Measurements from ENCODE around the gene TMEM156. TPM values are rescaled to one million over a fixed set of nuclear protein-coding genes. Genes with fewer than 3 reads are reported as not detected.
A peak's percentile ranks its signal among the peaks of the same experiment; 100 is the strongest.
"Not testable (repeated sequence)": the region's sequence is repeated elsewhere in the genome, so short reads cannot be mapped to it uniquely, and the experiment has no call there.

Gene TMEM156
- total RNA-seq, 6 donors from 2014 or later: 0.30 to 1.8 (median 1.0) TPM; not detected in 1

DNA sequence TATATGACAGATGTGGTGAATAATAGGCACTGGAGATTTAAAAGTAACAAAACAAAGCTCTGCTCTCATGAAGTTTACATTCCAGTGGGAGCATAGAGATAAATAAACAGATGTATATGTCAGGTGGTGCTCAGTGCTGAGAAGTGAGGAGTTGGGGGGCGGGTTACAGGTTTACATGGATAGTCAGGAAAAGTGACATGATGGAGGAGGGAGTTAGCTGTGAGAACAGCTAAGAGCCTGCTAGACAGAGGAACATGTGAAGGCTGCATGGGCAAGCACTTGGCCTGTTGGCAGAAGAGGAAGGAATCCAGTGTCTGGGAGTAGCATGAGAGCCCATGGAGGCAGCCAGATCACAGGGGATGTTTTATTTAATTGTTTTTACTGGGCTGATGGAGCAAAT, 10.2 kb upstream of the TMEM156 start:
- WGBS, 2 donors: 83 to 92% methylated on average over 1 of the region's 1 CpG
- TF ChIP-seq, protein P1, sequence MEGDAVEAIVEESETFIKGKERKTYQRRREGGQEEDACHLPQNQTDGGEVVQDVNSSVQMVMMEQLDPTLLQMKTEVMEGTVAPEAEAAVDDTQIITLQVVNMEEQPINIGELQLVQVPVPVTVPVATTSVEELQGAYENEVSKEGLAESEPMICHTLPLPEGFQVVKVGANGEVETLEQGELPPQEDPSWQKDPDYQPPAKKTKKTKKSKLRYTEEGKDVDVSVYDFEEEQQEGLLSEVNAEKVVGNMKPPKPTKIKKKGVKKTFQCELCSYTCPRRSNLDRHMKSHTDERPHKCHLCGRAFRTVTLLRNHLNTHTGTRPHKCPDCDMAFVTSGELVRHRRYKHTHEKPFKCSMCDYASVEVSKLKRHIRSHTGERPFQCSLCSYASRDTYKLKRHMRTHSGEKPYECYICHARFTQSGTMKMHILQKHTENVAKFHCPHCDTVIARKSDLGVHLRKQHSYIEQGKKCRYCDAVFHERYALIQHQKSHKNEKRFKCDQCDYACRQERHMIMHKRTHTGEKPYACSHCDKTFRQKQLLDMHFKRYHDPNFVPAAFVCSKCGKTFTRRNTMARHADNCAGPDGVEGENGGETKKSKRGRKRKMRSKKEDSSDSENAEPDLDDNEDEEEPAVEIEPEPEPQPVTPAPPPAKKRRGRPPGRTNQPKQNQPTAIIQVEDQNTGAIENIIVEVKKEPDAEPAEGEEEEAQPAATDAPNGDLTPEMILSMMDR (IDR thresholded peaks at IDR 0.05): no peak
- TF ChIP-seq EP300 (IDR thresholded peaks at IDR 0.05) (no peak), POLR2AphosphoS5 (IDR thresholded peaks at IDR 0.05) (no peak)
- ATAC-seq (ENCODE audit: low FRiP score in 2 of 2): no peak
- H3K4me3 ChIP-seq: no peak overlapping the region
- H3K9me3 ChIP-seq: no peaks in the 10 kb centered on the region
- DNase-seq: no peak
- H3K27ac ChIP-seq: peak overlapping the region; percentile 87 to 100 (median 95)
- H3K36me3 ChIP-seq: no peaks in the 10 kb centered on the region
- peaks cover 27 to 47% (median 33%) of the 10 kb centered on the region in 4 donors for H3K4me1 ChIP-seq
- H3K27me3 ChIP-seq: no peaks in the 10 kb centered on the region

DNA sequence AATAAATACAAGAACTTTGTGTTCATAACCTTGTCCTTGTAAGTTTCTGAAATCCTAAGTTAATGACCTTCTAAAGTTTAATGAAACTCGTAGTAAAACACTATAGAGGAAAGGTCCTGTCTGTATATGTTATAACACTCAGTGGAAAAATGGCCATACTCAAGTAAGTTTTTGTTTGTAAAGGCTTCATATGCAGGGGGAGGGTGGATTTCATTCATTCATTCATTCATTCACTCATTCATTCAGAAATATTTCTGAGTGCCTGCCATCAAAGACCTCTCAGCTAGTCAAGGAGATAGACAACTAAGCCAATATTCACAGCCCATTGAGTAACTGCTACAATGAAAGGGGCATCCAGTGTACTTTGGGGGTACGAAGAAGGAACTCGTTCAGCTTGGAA, 6.9 kb upstream of the TMEM156 start:
- TF ChIP-seq POLR2A (IDR thresholded peaks at IDR 0.05) (no peak), POLR2AphosphoS5 (IDR thresholded peaks at IDR 0.05) (no peak), EP300 (IDR thresholded peaks at IDR 0.05) (no peak)
- TF ChIP-seq, protein P1 (IDR thresholded peaks at IDR 0.05): no peak
- DNase-seq (no peak), ATAC-seq (ENCODE audit: low FRiP score in 2 of 2) (no peak)
- peaks cover 16 to 31% (median 20%) of the 10 kb centered on the region in 4 donors for H3K4me1 ChIP-seq
- WGBS, 2 donors: 88 to 98% methylated on average over 3 of the region's 3 CpGs
- H3K27me3 ChIP-seq: no peaks in the 10 kb centered on the region
- no peaks in the 10 kb centered on the region for H3K36me3 ChIP-seq
- no peaks in the 10 kb centered on the region for H3K9me3 ChIP-seq
- H3K27ac ChIP-seq: no peak overlapping the region
- no peak overlapping the region for H3K4me3 ChIP-seq

GRCh38 chr4:39037941-39038340, 5.7 kb upstream of the TMEM156 start:
- Histone ChIP-seq H3K4me1 (peaks cover 4 to 20% (median 10%) of the 10 kb centered on the region in 4 donors), H3K36me3 (no peaks in the 10 kb centered on the region), H3K27ac (peak overlapping the region in 2 of 4 donors; percentile 56 to 67), H3K27me3 (no peaks in the 10 kb centered on the region), H3K4me3 (no peak overlapping the region), H3K9me3 (no peaks in the 10 kb centered on the region)
- DNase-seq: no peak
- TF ChIP-seq POLR2A (IDR thresholded peaks at IDR 0.05) (no peak), POLR2AphosphoS5 (IDR thresholded peaks at IDR 0.05) (no peak), EP300 (IDR thresholded peaks at IDR 0.05) (no peak)
- TF ChIP-seq, protein P1 (IDR thresholded peaks at IDR 0.05): no peak
- no peak for ATAC-seq (ENCODE audit: low FRiP score in 2 of 2)
- 52 to 57% methylated on average over 3 of the region's 3 CpGs for WGBS, 2 donors

DNA sequence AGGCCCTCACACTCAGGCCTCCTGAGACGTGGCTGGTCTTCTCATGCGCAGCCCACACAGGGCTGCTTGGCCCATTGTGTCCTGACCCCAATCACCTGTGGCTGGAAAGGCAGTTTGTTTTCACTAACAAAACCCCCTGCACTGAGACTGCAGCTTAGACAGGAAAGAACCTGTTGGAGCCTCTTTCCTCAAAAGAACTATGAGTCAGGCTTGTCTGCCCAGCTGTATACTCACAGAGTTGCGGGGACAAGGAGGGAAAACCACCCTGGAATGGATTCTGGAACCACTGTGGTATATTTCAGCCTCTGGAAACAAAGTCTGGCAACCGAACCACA, 5.2 kb upstream of the TMEM156 start:
- Histone ChIP-seq H3K36me3 (no peaks in the 10 kb centered on the region), H3K4me1 (peaks cover 1 to 19% (median 6%) of the 10 kb centered on the region in 4 donors), H3K9me3 (no peaks in the 10 kb centered on the region), H3K27me3 (no peaks in the 10 kb centered on the region), H3K27ac (peak overlapping the region; percentile 28 to 67 (median 42)), H3K4me3 (no peak overlapping the region)
- ATAC-seq (ENCODE audit: low FRiP score in 2 of 2) (no peak), DNase-seq (no peak)
- WGBS, 2 donors: 63 to 76% methylated on average over 4 of the region's 4 CpGs
- TF ChIP-seq, protein P1 (IDR thresholded peaks at IDR 0.05): no peak
- TF ChIP-seq EP300 (IDR thresholded peaks at IDR 0.05) (no peak), POLR2A (IDR thresholded peaks at IDR 0.05) (no peak), POLR2AphosphoS5 (IDR thresholded peaks at IDR 0.05) (no peak)

DNA sequence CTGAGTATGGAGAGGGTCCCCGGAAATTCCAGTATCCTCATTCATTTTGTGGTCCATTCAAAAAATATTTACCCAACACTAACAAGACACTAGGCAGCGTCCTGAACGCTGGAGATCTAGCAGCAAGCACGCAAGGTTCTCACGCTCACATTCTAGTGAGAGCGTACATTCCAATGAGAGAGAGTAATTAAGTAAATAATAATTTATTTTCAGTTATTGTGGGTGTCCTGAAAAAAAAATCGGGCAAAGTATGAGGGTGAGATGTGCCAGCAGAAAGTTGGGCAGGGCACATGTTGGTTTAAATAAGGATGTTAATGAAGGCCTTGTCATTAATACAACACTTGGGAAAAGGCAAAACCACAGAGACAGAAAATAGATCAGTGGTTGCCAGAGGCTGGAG, 4.0 kb upstream of the TMEM156 start:
- no peaks in the 10 kb centered on the region for H3K36me3 ChIP-seq
- peaks cover 0 to 24% (median 3%) of the 10 kb centered on the region in 4 donors for H3K4me1 ChIP-seq
- no peaks in the 10 kb centered on the region for H3K27me3 ChIP-seq
- no peak overlapping the region for H3K4me3 ChIP-seq
- 76 to 80% methylated on average over 7 of the region's 7 CpGs for WGBS, 2 donors
- TF ChIP-seq POLR2A (IDR thresholded peaks at IDR 0.05): no peak
- TF ChIP-seq, protein P1 (IDR thresholded peaks at IDR 0.05): no peak
- no peak for TF ChIP-seq POLR2AphosphoS5 (IDR thresholded peaks at IDR 0.05)
- TF ChIP-seq EP300 (IDR thresholded peaks at IDR 0.05): no peak
- DNase-seq (no peak), ATAC-seq (ENCODE audit: low FRiP score in 2 of 2) (no peak)
- no peak overlapping the region for H3K27ac ChIP-seq
- no peaks in the 10 kb centered on the region for H3K9me3 ChIP-seq

DNA sequence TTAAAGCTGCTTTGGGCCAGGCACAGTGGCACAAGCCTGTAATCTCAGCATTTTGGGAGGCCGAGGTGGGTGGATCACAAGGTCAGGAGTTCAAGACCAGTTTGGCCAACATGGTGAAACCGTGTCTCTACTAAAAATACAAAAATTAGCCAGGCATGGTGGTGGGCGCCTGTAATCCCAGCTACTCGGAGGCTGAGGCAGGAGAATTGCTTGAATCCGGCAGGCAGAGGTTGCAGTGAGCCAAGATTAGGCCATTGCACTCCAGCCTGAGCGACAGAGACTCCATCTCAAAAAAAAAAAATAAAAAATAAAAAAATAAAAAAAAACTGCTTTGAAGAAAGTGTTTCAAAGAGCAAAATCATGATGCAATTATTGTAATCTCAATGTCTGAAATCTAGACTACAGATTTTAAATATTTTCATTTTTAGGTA, 604 bp downstream of the TMEM156 start:
- 71 to 85% methylated on average over 6 of the region's 6 CpGs for WGBS, 2 donors
- H3K4me3 ChIP-seq: peak overlapping the region in 2 of 4 donors; percentile 8 to 17

More for the DNA sequence above, 604 bp downstream of the TMEM156 start:
- not testable (repeated sequence) for DNase-seq; H3K27me3 ChIP-seq; H3K36me3 ChIP-seq; H3K9me3 ChIP-seq; ATAC-seq (ENCODE audit: low FRiP score in 2 of 2)
- Histone ChIP-seq H3K4me1 (peaks cover 0 to 11% (median 3%) of the 10 kb centered on the region in 4 donors), H3K27ac (peak overlapping the region in 1 of 4 donors; percentile 5)

All from upper lobe of left lung (tissue), 6 donors.